Keratinocyte (primary cell): ENCODE measurements around the gene APPL2. TPM values are rescaled to one million over a fixed set of nuclear protein-coding genes. Genes with fewer than 3 reads are reported as not detected.

Source experiments
- DNase-seq: peaks from one replicate; pipeline ENCODE4 v3.0.0-alpha.2; 2011; ENCODE audit warnings: low read depth, missing footprints, low spot score
- FAIRE-seq: peaks from 2 replicates; lab custom pipeline; 2011; peaks lifted over from hg19 to GRCh38; lab: Jason Lieb, UNC
- H2AFZ ChIP-seq: 2 replicates; pipeline ENCODE4 v1.6.0; 2012; ENCODE audit warnings: low read length, control low read depth, inconsistent platforms; ENCODE audit not compliant: control insufficient read depth
- H3K27ac ChIP-seq: 2 replicates; pipeline ENCODE4 v1.5.1; 2011; ENCODE audit warnings: low read length; ENCODE audit not compliant: control insufficient read depth, insufficient read depth
- H3K27me3 ChIP-seq: 3 replicates; pipeline ENCODE4 v1.6.0; 2011; ENCODE audit warnings: low read length; ENCODE audit not compliant: control insufficient read depth, insufficient read depth; ENCODE audit errors: extremely low read depth
- H3K36me3 ChIP-seq, 2 experiments: 2 replicates in 1 of 2; 3 replicates in 1 of 2; pipeline ENCODE4 v1.5.1; 2011; ENCODE audit warnings: low read length in 2 of 2, mild to moderate bottlenecking in 1 of 2; ENCODE audit not compliant: control insufficient read depth in 2 of 2, insufficient read depth in 2 of 2; ENCODE audit errors: extremely low read depth in 1 of 2
- H3K4me1 ChIP-seq: 3 replicates; pipeline ENCODE4 v1.5.1; 2011; ENCODE audit warnings: low read length; ENCODE audit not compliant: control insufficient read depth, insufficient read depth; ENCODE audit errors: extremely low read depth
- H3K4me2 ChIP-seq: 3 replicates; pipeline ENCODE4 v1.6.0; 2011; ENCODE audit warnings: low read depth, low read length; ENCODE audit not compliant: control insufficient read depth, insufficient read depth; ENCODE audit errors: extremely low read depth
- H3K4me3 ChIP-seq, 3 experiments: fragments of 200-600 bp in 1 of 3; sonication (generic) in 1 of 3; 2 replicates in 2 of 3; 3 replicates in 1 of 3; pipeline ENCODE4 v1.5.1; 2011 to 2016; ENCODE audit warnings: low read length in 3 of 3, mild to moderate bottlenecking in 3 of 3, control low read depth in 2 of 3, inconsistent platforms in 1 of 3, low read depth in 1 of 3, mixed read lengths in 1 of 3, mixed run types in 1 of 3, moderate library complexity in 1 of 3; ENCODE audit not compliant: control insufficient read depth in 2 of 3, insufficient read depth in 2 of 3; ENCODE audit errors: extremely low read depth in 1 of 3
- H3K79me2 ChIP-seq: 2 replicates; pipeline ENCODE4 v1.6.0; 2012; ENCODE audit warnings: low read length; ENCODE audit not compliant: control insufficient read depth, insufficient read depth
- H3K9ac ChIP-seq: 3 replicates; pipeline ENCODE4 v1.6.0; 2011; ENCODE audit warnings: low read length; ENCODE audit not compliant: control insufficient read depth, insufficient read depth; ENCODE audit errors: extremely low read depth
- H3K9me1 ChIP-seq: 3 replicates; pipeline ENCODE4 v1.6.0; 2011; ENCODE audit warnings: low read length; ENCODE audit not compliant: control insufficient read depth, insufficient read depth; ENCODE audit errors: extremely low read depth
- H3K9me3 ChIP-seq: 2 replicates; pipeline ENCODE4 v1.5.1; 2012; ENCODE audit warnings: low read depth, low read length; ENCODE audit not compliant: control insufficient read depth
- H4K20me1 ChIP-seq: 3 replicates; pipeline ENCODE4 v1.6.0; 2011; ENCODE audit warnings: low read length; ENCODE audit not compliant: control insufficient read depth, insufficient read depth; ENCODE audit errors: extremely low read depth
- CTCF ChIP-seq, 3 experiments: IDR thresholded peaks in 1 of 3; conservative IDR thresholded peaks in 1 of 3; optimal IDR thresholded peaks in 1 of 3; 2 replicates in 2 of 3; 3 replicates in 1 of 3; pipeline versions ENCODE3 to v1.5.1; 2011; ENCODE audit warnings: low read length in 3 of 3, mild to moderate bottlenecking in 3 of 3, moderate library complexity in 2 of 3, control low read depth in 1 of 3, inconsistent platforms in 1 of 3; ENCODE audit not compliant: insufficient read depth in 2 of 3; ENCODE audit errors: extremely low read depth in 1 of 3
- EZH2 ChIP-seq: IDR thresholded peaks from one replicate; pipeline ENCODE4 v1.6.1; 2012; ENCODE audit warnings: inconsistent platforms, mild to moderate bottlenecking, low read length, moderate library complexity
- dilution Hi-C: fragments of 300-500 bp; cut with MboI; formaldehyde crosslinking; loops from one replicate; pipeline ENCODE4 v1.7.0; 2020; ENCODE audit warnings: low sequenced_read_pairs; ENCODE audit not compliant: extremely low pct_ligation_motif_present
- polyA plus RNA-seq, 5 experiments: library from polyadenylated mRNA; depleted of rRNA in 3 of 5; stranded (reverse) in 3 of 5; stranded (forward) in 1 of 5; unstranded in 1 of 5; fragments of >200 nt; gene quantifications; 1 replicate in 1 of 5; 2 replicates in 3 of 5; 3 replicates in 1 of 5; pipeline versions ENCODE4 v1.2.1 to v1.2.3, GENCODE V29; 2011 to 2012; ENCODE audit warnings: missing spikeins in 2 of 5, low read depth in 1 of 5, low replicate concordance in 1 of 5

The APPL2 gene
- polyA plus RNA-seq, 1 donor (not counting 4 experiments of a cell fraction or from before 2014, with no cell fraction given), result 26.1 TPM

GRCh38 chr12:105201299-105201698 lies 34.7 kb downstream of the APPL2 start:
- peaks cover 27% of the 10 kb centered on the region in 2 experiments for H3K36me3 ChIP-seq

DNA sequence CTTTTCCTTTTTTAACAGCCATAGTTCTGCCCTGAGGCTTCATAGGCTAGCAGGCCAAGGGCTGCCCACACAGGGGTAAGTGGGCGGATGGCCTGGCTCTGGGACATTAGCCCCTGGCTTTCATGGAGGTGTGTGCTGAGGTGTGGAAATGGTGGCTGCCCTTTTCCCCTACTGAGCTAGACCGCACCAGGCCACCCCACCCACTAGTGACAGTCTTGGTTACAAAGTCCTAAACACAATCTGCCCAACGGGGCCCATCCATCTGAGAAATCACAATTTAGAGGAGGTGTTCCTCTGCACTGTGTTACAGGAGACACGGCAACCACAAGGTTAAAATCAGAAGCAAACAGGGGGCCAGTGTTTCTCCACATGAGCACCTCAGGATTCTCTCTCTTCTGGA lies 35.6 kb downstream of the APPL2 start:
- Histone ChIP-seq H3K79me2 (no peaks in the 10 kb centered on the region), H4K20me1 (no peaks in the 10 kb centered on the region), H3K9me3 (no peaks in the 10 kb centered on the region), H3K36me3 (peaks cover 26 to 27% of the 10 kb centered on the region in 2 experiments), H2AFZ (no peak overlapping the region), H3K4me3 (no peak overlapping the region), H3K4me2 (no peak overlapping the region), H3K4me1 (no peaks in the 10 kb centered on the region), H3K9me1 (no peaks in the 10 kb centered on the region), H3K27me3 (no peaks in the 10 kb centered on the region), H3K27ac (no peak overlapping the region), H3K9ac (no peak overlapping the region)
- FAIRE-seq (no peak), DNase-seq (no peak)
- dilution Hi-C loops, result no loop called here
- TF ChIP-seq EZH2, result no peak
- TF ChIP-seq CTCF (optimal IDR thresholded peaks at IDR 0.05 in 1 of 3, IDR thresholded peaks at IDR 0.05 in 1 of 3, conservative IDR thresholded peaks at IDR 0.05 in 1 of 3; ENCODE audit: extremely low read depth in 1 of 3, insufficient read depth in 2 of 3, low read length in 3 of 3), result no peak

More at GRCh38 chr12:105201299-105201698, 34.7 kb downstream of the APPL2 start:
- no peak for DNase-seq
- no peak overlapping the region for H3K4me2 ChIP-seq
- no peaks in the 10 kb centered on the region for H4K20me1 ChIP-seq
- no peaks in the 10 kb centered on the region for H3K9me3 ChIP-seq
- no peaks in the 10 kb centered on the region for H3K9me1 ChIP-seq
- H3K27me3 ChIP-seq, result no peaks in the 10 kb centered on the region
- no peak overlapping the region for H3K27ac ChIP-seq
- H3K9ac ChIP-seq, result no peak overlapping the region
- dilution Hi-C loops, result no loop called here
- no peak for FAIRE-seq
- no peaks in the 10 kb centered on the region for H3K79me2 ChIP-seq
- H3K4me1 ChIP-seq, result no peaks in the 10 kb centered on the region
- H3K4me3 ChIP-seq, result no peak overlapping the region
- no peak overlapping the region for H2AFZ ChIP-seq
- TF ChIP-seq EZH2 (no peak), CTCF (optimal IDR thresholded peaks at IDR 0.05 in 1 of 3, IDR thresholded peaks at IDR 0.05 in 1 of 3, conservative IDR thresholded peaks at IDR 0.05 in 1 of 3; ENCODE audit: extremely low read depth in 1 of 3, insufficient read depth in 2 of 3, low read length in 3 of 3) (no peak)
